ENCODE data around the gene C10orf90. TPM values are rescaled to one million over a fixed set of nuclear protein-coding genes. Genes with fewer than 3 reads are reported as not detected.

Gene C10orf90, protein sequence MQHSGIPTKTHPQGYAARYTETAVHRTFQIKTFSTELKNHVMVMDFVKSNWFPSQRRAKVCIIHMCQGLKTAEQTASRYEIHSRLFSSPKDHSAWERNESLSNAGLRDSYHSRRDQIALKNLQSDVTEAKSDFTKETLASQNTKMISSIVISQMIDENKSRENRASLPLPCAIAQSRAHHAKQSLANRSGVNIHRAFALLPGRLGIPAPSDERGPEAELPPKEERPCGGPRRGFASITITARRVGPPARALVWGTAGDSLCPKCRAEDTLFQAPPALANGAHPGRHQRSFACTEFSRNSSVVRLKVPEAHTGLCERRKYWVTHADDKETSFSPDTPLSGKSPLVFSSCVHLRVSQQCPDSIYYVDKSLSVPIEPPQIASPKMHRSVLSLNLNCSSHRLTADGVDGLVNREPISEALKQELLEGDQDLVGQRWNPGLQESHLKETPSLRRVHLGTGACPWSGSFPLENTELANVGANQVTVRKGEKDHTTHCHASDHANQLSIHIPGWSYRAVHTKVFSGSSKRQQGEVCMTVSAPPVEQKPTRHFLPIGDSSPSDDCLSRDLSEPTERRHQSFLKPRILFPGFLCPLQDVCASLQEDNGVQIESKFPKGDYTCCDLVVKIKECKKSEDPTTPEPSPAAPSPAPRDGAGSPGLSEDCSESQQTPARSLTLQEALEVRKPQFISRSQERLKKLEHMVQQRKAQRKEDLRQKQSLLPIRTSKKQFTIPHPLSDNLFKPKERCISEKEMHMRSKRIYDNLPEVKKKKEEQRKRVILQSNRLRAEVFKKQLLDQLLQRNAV
- not detected for total RNA-seq (2013)
- not detected for polyA plus RNA-seq
- not detected in 2 replicates for polyA minus RNA-seq
- 0 to 1.0 (median 0) reads per million in 11 experiments for total RNA-seq

DNA sequence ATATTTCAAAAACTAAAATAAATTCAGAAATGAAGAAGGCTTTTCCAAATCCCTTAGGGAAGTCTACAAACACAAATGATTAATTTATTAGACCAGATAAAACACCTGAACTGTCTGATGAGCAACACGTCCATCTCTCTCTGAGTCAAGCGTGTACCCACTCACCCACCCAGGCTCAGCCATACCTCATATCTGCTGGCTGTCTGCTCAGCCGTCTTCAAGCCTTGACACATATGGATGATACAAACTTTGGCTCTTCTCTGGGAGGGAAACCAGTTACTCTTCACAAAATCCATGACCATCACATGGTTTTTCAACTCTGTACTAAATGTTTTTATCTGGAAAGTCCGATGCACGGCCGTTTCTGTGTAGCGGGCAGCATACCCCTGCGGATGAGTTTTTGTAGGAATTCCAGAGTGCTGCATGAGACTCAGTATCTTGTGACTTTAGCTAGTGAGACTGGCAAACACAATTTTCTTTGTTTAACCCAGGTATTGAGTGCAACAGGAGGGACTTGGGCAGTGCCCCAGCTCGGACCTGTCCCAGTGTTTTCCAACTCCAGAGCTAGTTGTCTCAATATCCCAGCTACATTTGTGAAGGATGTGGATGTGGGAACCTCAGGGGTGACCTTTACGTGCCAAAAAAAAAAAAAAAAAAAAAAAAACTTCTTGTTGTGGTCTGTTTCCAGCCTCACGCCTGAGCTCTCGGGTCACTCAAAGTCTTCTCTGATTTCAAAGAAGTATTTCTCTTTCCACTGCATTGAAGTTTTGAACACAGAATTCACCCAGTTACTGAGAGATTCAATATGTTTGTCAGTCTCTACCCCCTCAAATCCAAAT is at the start of gene C10orf90:
Gene C10orf90, minus strand, starts transcription at position 638 of the 839 bp plus-strand sequence. Its CDS starts 213 bp downstream, at position 425.
- intact Hi-C loops (cut with micrococcal nuclease): no loop called here
- Histone ChIP-seq H3K4me2 (replicated peaks; ENCODE audit: extremely low read depth, low read length, poor library complexity, severe bottlenecking) (no peak within 1 kb of the TSS), H3K27me3 (ENCODE audit: control insufficient read depth in 2 of 2, insufficient read depth in 2 of 2, low read length in 2 of 2) (no peaks in the 10 kb centered on the region), H3K9me3 (replicated peaks in 1 of 2; ENCODE audit: control insufficient read depth in 1 of 2, insufficient read depth in 1 of 2, low read length in 2 of 2) (peaks cover 6 to 8% of the 10 kb centered on the region in 2 donors), H2AFZ (ENCODE audit: insufficient read depth, low read depth, low read length, poor library complexity, severe bottlenecking) (no peak within 1 kb of the TSS), H3K4me3 (replicated peaks in 1 of 3; ENCODE audit: low read depth in 2 of 3, low read length in 3 of 3) (no peak within 1 kb of the TSS), H3K36me3 (replicated peaks in 1 of 2; ENCODE audit: control insufficient read depth in 1 of 2, insufficient read depth in 2 of 2, low read length in 2 of 2) (no peaks in the 10 kb centered on the region), H3K79me2 (ENCODE audit: insufficient read depth, low read length) (no peaks in the 10 kb centered on the region), H4K20me1 (ENCODE audit: insufficient read depth, low read length) (no peaks in the 10 kb centered on the region), H3K27ac (ENCODE audit: low read depth in 1 of 2, low read length in 2 of 2) (no peak within 1 kb of the TSS), H3K4me1 (ENCODE audit: control insufficient read depth in 1 of 2, insufficient read depth in 2 of 2, low read length in 2 of 2) (no peaks in the 10 kb centered on the region), H3K9ac (ENCODE audit: insufficient read depth, low read length, poor library complexity, severe bottlenecking) (no peak within 1 kb of the TSS)
- Mint-ChIP-seq H3K4me1 (no peaks in the 10 kb centered on the region), H3K36me3 (no peaks in the 10 kb centered on the region), H3K4me3 (no peak within 1 kb of the TSS), H3K9me3 (peaks cover 0 to 11% (median 5%) of the 10 kb centered on the region in 7 donors), H3K27me3 (ENCODE audit: low read depth in 3 of 3) (peaks cover 1 to 4% (median 4%) of the 10 kb centered on the region in 3 donors), H3K27ac (no peak within 1 kb of the TSS)
- DNase-seq: no peak
- 93% methylated on average over 7 of the region's 12 CpGs for WGBS (ENCODE audit: insufficient coverage)
- TF ChIP-seq, protein P1, sequence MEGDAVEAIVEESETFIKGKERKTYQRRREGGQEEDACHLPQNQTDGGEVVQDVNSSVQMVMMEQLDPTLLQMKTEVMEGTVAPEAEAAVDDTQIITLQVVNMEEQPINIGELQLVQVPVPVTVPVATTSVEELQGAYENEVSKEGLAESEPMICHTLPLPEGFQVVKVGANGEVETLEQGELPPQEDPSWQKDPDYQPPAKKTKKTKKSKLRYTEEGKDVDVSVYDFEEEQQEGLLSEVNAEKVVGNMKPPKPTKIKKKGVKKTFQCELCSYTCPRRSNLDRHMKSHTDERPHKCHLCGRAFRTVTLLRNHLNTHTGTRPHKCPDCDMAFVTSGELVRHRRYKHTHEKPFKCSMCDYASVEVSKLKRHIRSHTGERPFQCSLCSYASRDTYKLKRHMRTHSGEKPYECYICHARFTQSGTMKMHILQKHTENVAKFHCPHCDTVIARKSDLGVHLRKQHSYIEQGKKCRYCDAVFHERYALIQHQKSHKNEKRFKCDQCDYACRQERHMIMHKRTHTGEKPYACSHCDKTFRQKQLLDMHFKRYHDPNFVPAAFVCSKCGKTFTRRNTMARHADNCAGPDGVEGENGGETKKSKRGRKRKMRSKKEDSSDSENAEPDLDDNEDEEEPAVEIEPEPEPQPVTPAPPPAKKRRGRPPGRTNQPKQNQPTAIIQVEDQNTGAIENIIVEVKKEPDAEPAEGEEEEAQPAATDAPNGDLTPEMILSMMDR (IDR thresholded peaks at IDR 0.05): no peak

DNA sequence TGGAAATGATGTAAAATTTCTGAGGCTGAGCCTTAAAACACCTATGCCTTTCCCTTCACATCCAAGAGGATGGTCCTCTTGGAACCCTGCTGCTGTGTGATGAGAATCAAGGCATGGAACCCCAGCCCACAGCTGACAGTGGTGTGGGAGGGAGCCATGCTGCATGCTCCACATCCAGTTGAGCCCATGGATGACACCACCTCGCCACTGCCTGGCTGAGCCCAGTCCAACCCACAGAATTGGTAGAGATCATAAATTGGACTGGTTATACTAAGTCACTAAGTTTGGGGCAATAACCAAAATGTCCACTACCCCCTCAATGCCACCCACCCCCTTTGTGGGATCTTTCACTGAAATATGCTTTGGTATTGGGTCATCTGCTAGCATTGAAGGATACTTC is 45.9 kb upstream of the C10orf90 start:
- Histone ChIP-seq H3K9ac (ENCODE audit: insufficient read depth, low read length, poor library complexity, severe bottlenecking) (no peak overlapping the region), H3K79me2 (ENCODE audit: insufficient read depth, low read length) (no peaks in the 10 kb centered on the region), H3K9me3 (replicated peaks in 1 of 2; ENCODE audit: control insufficient read depth in 1 of 2, insufficient read depth in 1 of 2, low read length in 2 of 2) (peaks cover 0 to under 1% of the 10 kb centered on the region in 2 donors), H3K36me3 (replicated peaks in 1 of 2; ENCODE audit: control insufficient read depth in 1 of 2, insufficient read depth in 2 of 2, low read length in 2 of 2) (no peaks in the 10 kb centered on the region), H3K4me3 (replicated peaks in 1 of 3; ENCODE audit: low read depth in 2 of 3, low read length in 3 of 3) (no peak overlapping the region), H2AFZ (ENCODE audit: insufficient read depth, low read depth, low read length, poor library complexity, severe bottlenecking) (no peak overlapping the region), H3K4me1 (ENCODE audit: control insufficient read depth in 1 of 2, insufficient read depth in 2 of 2, low read length in 2 of 2) (no peaks in the 10 kb centered on the region), H3K27ac (ENCODE audit: low read depth in 1 of 2, low read length in 2 of 2) (no peak overlapping the region), H4K20me1 (ENCODE audit: insufficient read depth, low read length) (no peaks in the 10 kb centered on the region), H3K4me2 (replicated peaks; ENCODE audit: extremely low read depth, low read length, poor library complexity, severe bottlenecking) (no peak overlapping the region), H3K27me3 (ENCODE audit: control insufficient read depth in 2 of 2, insufficient read depth in 2 of 2, low read length in 2 of 2) (no peaks in the 10 kb centered on the region)
- Mint-ChIP-seq H3K4me1 (no peaks in the 10 kb centered on the region), H3K27ac (no peak overlapping the region), H3K36me3 (no peaks in the 10 kb centered on the region), H3K9me3 (peaks cover 0 to 6% (median 3%) of the 10 kb centered on the region in 7 donors), H3K27me3 (ENCODE audit: low read depth in 3 of 3) (peaks cover 5 to 7% (median 5%) of the 10 kb centered on the region in 3 donors), H3K4me3 (no peak overlapping the region)
- intact Hi-C loops (cut with micrococcal nuclease): no loop called here
- no peak for DNase-seq
- TF ChIP-seq, protein P1 (IDR thresholded peaks at IDR 0.05): no peak
- WGBS (ENCODE audit: insufficient coverage): no CpG with 5 or more reads among the region's 1 CpG
